KMS-11 (cell line): ENCODE results near the gene EIF4B.
"Not testable (repeated sequence)": the region's sequence is repeated elsewhere in the genome, so short reads cannot be mapped to it uniquely, and the experiment has no call there.

Experiments used
- H2AFZ ChIP-seq: fragments of 200-600 bp; sonication (generic); 2 replicates; pipeline ENCODE4 v1.6.1; 2016; ENCODE audit warnings: antibody characterized with exemption, mixed run types, low read depth
- H3K27ac ChIP-seq: fragments of 200-600 bp; sonication (generic); 2 replicates; pipeline ENCODE4 v1.6.1; 2016; ENCODE audit warnings: mild to moderate bottlenecking, mixed run types
- H3K27me3 ChIP-seq: fragments of 200-600 bp; sonication (generic); 2 replicates; pipeline ENCODE4 v1.6.1; 2017; ENCODE audit warnings: mild to moderate bottlenecking, low read depth, mixed run types, moderate library complexity; ENCODE audit not compliant: insufficient read depth
- H3K36me3 ChIP-seq: fragments of 200-600 bp; sonication (generic); 2 replicates; pipeline ENCODE4 v1.6.1; 2017; ENCODE audit warnings: mild to moderate bottlenecking, mixed run types; ENCODE audit not compliant: insufficient read depth
- H3K4me1 ChIP-seq: fragments of 200-600 bp; sonication (generic); 2 replicates; pipeline ENCODE4 v1.6.1; 2016; ENCODE audit warnings: mild to moderate bottlenecking, low read depth, mixed run types; ENCODE audit not compliant: poor library complexity, severe bottlenecking
- H3K4me2 ChIP-seq: fragments of 200-600 bp; sonication (generic); 2 replicates; pipeline ENCODE4 v1.7.0; 2016; ENCODE audit warnings: mild to moderate bottlenecking, mixed run types
- H3K4me3 ChIP-seq: fragments of 200-600 bp; sonication (generic); IDR thresholded peaks from 2 replicates; pipeline ENCODE4 v1.6.1; 2017; ENCODE audit warnings: low read depth, low read length, mixed read lengths; ENCODE audit not compliant: insufficient read depth
- H3K79me2 ChIP-seq: fragments of 200-600 bp; sonication (generic); 2 replicates; pipeline ENCODE4 v1.6.1; 2016; ENCODE audit warnings: low read depth, mixed run types; ENCODE audit not compliant: insufficient read depth
- H3K9ac ChIP-seq: fragments of 200-600 bp; sonication (generic); 2 replicates; pipeline ENCODE4 v1.6.1; 2016; ENCODE audit warnings: mild to moderate bottlenecking, mixed run types
- H4K20me1 ChIP-seq: fragments of 200-600 bp; sonication (generic); 2 replicates; pipeline ENCODE4 v1.6.1; 2016; ENCODE audit warnings: mild to moderate bottlenecking, mixed run types; ENCODE audit not compliant: insufficient read depth
- CTCF ChIP-seq: fragments of 200-600 bp; sonication (generic); conservative IDR thresholded peaks from 2 replicates; pipeline ENCODE4 v1.6.1; 2017; ENCODE audit warnings: low read depth, mild to moderate bottlenecking, antibody characterized with exemption, low read length, moderate library complexity, mixed read lengths

EIF4B gene

DNA sequence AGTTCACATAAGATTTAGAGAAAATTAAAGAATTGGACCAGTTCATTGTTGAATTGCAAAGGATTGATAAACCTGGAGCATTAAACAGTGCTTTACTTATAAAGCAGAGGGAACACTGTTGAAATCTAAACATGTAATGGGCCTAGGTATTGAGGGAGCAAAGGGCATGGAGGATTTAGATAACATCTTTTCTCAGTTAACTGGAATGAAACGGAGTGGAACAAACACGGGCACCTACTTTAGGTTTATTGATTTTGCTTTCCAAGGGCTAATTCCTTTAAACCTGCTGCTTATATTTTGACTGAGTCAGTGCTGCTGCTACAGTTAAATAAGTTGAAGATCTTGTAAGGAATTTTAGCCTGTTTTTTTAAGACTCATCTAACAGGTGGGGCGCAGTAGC is 5.6 kb downstream of the EIF4B start:
- Histone ChIP-seq H3K27ac (no peak overlapping the region), H4K20me1 (peaks cover 59% of the 10 kb centered on the region), H3K9ac (no peak overlapping the region), H3K27me3 (no peaks in the 10 kb centered on the region), H3K4me3 (no peak overlapping the region), H3K4me2 (no peak overlapping the region), H3K4me1 (peaks cover 58% of the 10 kb centered on the region), H3K79me2 (peaks cover 100% of the 10 kb centered on the region), H2AFZ (no peak overlapping the region), H3K36me3 (peaks cover 17% of the 10 kb centered on the region; the same call in 1 of the 2 replicates)
- no peak for TF ChIP-seq CTCF

DNA sequence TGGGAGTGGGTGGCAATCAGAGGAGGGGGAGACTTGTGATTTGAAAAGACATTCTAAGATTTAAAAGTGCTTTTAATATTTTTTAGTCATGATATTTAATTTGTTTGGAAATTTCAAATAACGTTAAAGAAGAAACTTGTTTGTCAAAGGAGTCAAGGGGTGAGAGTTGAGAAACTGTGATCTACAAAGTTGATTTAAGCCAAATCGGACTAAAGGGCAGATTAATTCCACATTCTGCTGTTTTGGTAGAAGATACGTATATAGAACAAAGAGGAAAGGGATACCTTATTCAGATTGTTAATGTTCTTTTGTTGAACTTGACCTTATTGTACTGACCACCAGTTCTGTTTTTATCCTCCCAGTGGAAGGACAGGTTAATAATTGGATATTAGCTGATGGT is 6.7 kb downstream of the EIF4B start:
- H3K79me2 ChIP-seq = peaks cover 100% of the 10 kb centered on the region
- H3K9ac ChIP-seq = no peak overlapping the region
- H3K4me1 ChIP-seq = peaks cover 53% of the 10 kb centered on the region
- H3K4me3 ChIP-seq = no peak overlapping the region
- peaks cover 58% of the 10 kb centered on the region for H4K20me1 ChIP-seq
- H2AFZ ChIP-seq = no peak overlapping the region
- H3K27me3 ChIP-seq = no peaks in the 10 kb centered on the region
- TF ChIP-seq CTCF = no peak
- peaks cover 24% of the 10 kb centered on the region; the same call in 1 of the 2 replicates for H3K36me3 ChIP-seq
- H3K4me2 ChIP-seq = no peak overlapping the region
- no peak overlapping the region for H3K27ac ChIP-seq

DNA sequence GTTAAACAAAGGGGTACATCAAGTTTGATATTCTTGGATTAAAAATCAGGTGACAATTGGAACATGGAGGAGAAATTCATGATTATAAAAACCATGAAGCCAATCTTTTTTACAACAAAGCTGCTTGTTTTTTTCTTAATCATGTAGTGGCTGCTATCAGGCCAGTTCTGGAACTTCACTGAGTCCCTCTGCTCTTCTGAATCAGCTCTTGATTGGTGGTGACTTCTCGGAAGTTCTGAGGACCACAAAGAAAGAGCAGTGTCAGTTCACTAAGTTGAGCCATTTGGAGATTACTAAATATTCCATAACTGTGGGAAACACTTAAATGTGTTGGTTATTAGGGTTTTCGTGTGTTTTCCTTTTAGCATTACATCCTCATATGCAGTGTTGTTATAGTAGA is 8.5 kb downstream of the EIF4B start:
- Histone ChIP-seq H2AFZ (no peak overlapping the region), H3K4me1 (peaks cover 35% of the 10 kb centered on the region), H3K27ac (peak overlapping the region; percentile 9; the same call in 1 of the 2 replicates), H3K4me2 (no peak overlapping the region), H3K4me3 (no peak overlapping the region), H3K36me3 (peaks cover 26% of the 10 kb centered on the region; the same call in 1 of the 2 replicates), H4K20me1 (peaks cover 47% of the 10 kb centered on the region), H3K9ac (no peak overlapping the region), H3K27me3 (no peaks in the 10 kb centered on the region), H3K79me2 (peaks cover 92% of the 10 kb centered on the region)
- no peak for TF ChIP-seq CTCF

GRCh38 chr12:53025250-53025649 is 19.0 kb downstream of the EIF4B start:
- H3K4me3 ChIP-seq = no peak overlapping the region
- no peak overlapping the region for H3K9ac ChIP-seq
- H3K27ac ChIP-seq = no peak overlapping the region
- H2AFZ ChIP-seq = no peak overlapping the region
- no peaks in the 10 kb centered on the region for H3K4me1 ChIP-seq
- no peak overlapping the region for H3K4me2 ChIP-seq
- TF ChIP-seq CTCF = no peak
- H3K79me2 ChIP-seq = peaks cover 47% of the 10 kb centered on the region; the same call in 1 of the 2 replicates
- peaks cover 79% of the 10 kb centered on the region for H3K36me3 ChIP-seq
- H4K20me1 ChIP-seq = 0 out of 2 replicates have a peak, but pooled peaks cover 8% of the 10 kb centered on the region
- no peaks in the 10 kb centered on the region for H3K27me3 ChIP-seq

- H3K4me1 ChIP-seq, H3K4me3 ChIP-seq, H3K27me3 ChIP-seq, H3K9ac ChIP-seq, H3K27ac ChIP-seq, H3K4me2 ChIP-seq, H4K20me1 ChIP-seq, H2AFZ ChIP-seq: not testable (repeated sequence)
- peaks cover 77% of the 10 kb centered on the region for H3K36me3 ChIP-seq
- H3K79me2 ChIP-seq = peaks cover 47% of the 10 kb centered on the region; the same call in 1 of the 2 replicates
Observed at GRCh38 chr12:53027014-53027413, 20.8 kb downstream of the EIF4B start.
